Left lung (tissue), 10 donors: ENCODE data around the gene SLC22A23. TPM values are rescaled to one million over a fixed set of nuclear protein-coding genes. Genes with fewer than 3 reads are reported as not detected.

Experiments
- ATAC-seq: fragments of 200-7000 bp; cut with Tn5 transposase; one replicate; pipeline ENCODE4 v1.9.1; 2020; ENCODE audit warnings: moderate library complexity
- DNase-seq, 4 donors: peaks; one replicate each; pipeline ENCODE4 v3.0.0-alpha.2; 2013 to 2020
- H3K27ac ChIP-seq, 2 donors: fragments of 200-600 bp; sonication (generic) in 1 of 2; one replicate each; pipeline versions ENCODE4 v1.5.0 to v1.8.0; 2020 to 2021
- H3K27me3 ChIP-seq, 2 donors: fragments of 200-600 bp; sonication (generic) in 1 of 2; one replicate each; pipeline versions ENCODE4 v1.5.0 to v1.8.0; 2020 to 2021
- H3K36me3 ChIP-seq, 2 donors: fragments of 200-600 bp; sonication (generic) in 1 of 2; one replicate each; pipeline versions ENCODE4 v1.5.0 to v1.8.0; 2020 to 2021
- H3K4me1 ChIP-seq, 2 donors: fragments of 200-600 bp; one replicate each; pipeline ENCODE4 v1.8.0; 2021
- H3K4me3 ChIP-seq, 2 donors: fragments of 200-600 bp; sonication (generic) in 1 of 2; one replicate each; pipeline versions ENCODE4 v1.5.0 to v1.8.0; 2020 to 2021; ENCODE audit warnings: mild to moderate bottlenecking in 1 of 2
- H3K9me3 ChIP-seq, 2 donors: fragments of 200-600 bp; sonication (generic) in 1 of 2; one replicate each; pipeline versions ENCODE4 v1.5.0 to v1.8.0; 2020 to 2021
- intact Hi-C, 2 donors: fragments of 100-400 bp; cut with DNase I; formaldehyde crosslinking; loops; one replicate each; pipeline versions ENCODE4 v1.11.2 to v1.14.2; 2022
- polyA plus RNA-seq, 6 donors: library from polyadenylated mRNA; unstranded; fragments of 120-200 nt; gene quantifications; one replicate each; pipeline ENCODE4 v1.2.1, GENCODE V29; 2013; ENCODE audit not compliant: insufficient read length in 6 of 6
- total RNA-seq, 2 donors: library from RNA; stranded (reverse); fragmentation: NEBNext Ultra II Directional; extraction: Animal tissue kit (Norgen Biotek cat#: 25700); gene quantifications; one replicate each; pipeline ENCODE4 v1.2.1, GENCODE V29; 2021
- TF ChIP-seq, protein P1 (sequence below), 2 donors: fragments of 200-600 bp; sonication (generic) in 1 of 2; IDR thresholded peaks; one replicate each; pipeline versions ENCODE4 v1.5.0 to v1.8.0; 2021; ENCODE audit warnings: antibody characterized with exemption in 2 of 2
- donor health status: DM: no; HTN: yes; CAD: no.
- donor health status: DM: no; HTN: no; CAD: no.

SLC22A23 gene
- total and polyA plus RNA-seq, 8 donors, result 19.7 to 31.2 (median 23.9) TPM

DNA sequence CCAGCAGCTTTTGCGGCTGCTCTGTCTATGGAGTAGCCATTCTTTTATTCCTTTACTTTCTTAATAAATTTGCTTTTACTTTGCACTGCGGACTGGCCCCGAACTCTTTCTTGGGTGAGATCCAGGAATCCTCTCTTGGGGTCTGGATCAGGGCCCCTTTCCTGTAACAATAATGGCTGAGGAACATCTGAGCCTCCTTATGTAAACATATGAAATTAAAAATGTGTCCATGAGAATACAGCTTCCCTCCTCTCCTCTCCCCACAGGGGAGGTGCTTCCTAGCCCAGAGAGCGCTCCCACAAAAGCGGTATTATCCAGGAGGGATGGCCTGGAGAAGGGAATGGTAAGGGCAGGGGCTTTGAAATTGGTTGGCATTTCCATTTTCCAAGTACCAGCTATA, 117.0 kb downstream of the SLC22A23 start:
- Histone ChIP-seq H3K9me3 (no peaks in the 10 kb centered on the region), H3K36me3 (no peaks in the 10 kb centered on the region), H3K27me3 (no peaks in the 10 kb centered on the region), H3K27ac (peak overlapping the region; percentile 26 to 73), H3K4me1 (peaks cover 11 to 33% of the 10 kb centered on the region in 2 donors), H3K4me3 (no peak overlapping the region)
- no peak for ATAC-seq
- no peak for DNase-seq
- TF ChIP-seq, protein P1, sequence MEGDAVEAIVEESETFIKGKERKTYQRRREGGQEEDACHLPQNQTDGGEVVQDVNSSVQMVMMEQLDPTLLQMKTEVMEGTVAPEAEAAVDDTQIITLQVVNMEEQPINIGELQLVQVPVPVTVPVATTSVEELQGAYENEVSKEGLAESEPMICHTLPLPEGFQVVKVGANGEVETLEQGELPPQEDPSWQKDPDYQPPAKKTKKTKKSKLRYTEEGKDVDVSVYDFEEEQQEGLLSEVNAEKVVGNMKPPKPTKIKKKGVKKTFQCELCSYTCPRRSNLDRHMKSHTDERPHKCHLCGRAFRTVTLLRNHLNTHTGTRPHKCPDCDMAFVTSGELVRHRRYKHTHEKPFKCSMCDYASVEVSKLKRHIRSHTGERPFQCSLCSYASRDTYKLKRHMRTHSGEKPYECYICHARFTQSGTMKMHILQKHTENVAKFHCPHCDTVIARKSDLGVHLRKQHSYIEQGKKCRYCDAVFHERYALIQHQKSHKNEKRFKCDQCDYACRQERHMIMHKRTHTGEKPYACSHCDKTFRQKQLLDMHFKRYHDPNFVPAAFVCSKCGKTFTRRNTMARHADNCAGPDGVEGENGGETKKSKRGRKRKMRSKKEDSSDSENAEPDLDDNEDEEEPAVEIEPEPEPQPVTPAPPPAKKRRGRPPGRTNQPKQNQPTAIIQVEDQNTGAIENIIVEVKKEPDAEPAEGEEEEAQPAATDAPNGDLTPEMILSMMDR (IDR thresholded peaks at IDR 0.05), result no peak
- intact Hi-C loops, result no loop called here

DNA sequence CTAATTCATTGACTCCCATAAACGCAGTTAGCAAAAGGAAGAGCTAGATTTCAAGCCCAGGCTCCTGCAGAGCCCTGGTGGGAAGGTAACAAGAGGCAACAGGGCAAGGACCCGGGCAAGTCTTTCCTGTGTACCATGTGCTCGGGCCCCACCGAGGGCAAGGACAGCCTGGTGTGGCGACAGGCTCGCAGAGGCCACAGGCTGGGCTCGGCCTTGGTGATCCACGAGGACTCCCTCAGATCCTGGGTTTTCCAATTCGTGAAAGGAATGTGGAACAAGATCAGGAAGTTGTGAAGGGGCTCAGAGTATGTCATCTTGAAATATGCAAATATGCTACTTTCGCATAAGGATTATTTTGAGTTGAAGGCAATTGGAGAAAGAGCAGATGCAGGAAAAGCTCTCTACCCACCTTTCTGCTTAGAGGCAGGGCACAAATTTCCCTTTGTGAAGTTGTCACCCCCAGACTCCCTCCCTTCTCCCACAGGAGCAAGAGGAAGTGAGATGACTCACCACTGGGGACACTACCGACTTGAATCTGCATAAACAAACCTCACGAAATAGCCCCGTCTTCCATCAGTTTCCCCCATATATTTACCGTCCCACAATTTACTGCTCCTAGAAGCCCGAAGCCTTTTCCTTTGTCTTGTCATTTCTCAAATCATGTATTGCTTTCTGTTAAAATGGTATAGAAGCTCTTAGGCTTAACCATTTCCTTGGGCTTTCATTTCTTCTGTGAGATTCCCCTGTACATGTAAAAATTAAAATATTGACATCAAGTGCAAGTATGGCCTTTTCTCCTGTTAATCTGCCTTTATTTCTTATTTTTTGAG, 119.1 kb downstream of the SLC22A23 start:
- ATAC-seq, result peak; percentile 44
- Histone ChIP-seq H3K27me3 (no peaks in the 10 kb centered on the region), H3K27ac (peak overlapping the region in 1 of 2 donors; percentile 42), H3K9me3 (no peaks in the 10 kb centered on the region), H3K4me3 (no peak overlapping the region), H3K36me3 (no peaks in the 10 kb centered on the region), H3K4me1 (peaks cover 11 to 39% of the 10 kb centered on the region in 2 donors)
- no peak for DNase-seq
- intact Hi-C loops, result no loop called here
- TF ChIP-seq, protein P1 (IDR thresholded peaks at IDR 0.05), result no peak

DNA sequence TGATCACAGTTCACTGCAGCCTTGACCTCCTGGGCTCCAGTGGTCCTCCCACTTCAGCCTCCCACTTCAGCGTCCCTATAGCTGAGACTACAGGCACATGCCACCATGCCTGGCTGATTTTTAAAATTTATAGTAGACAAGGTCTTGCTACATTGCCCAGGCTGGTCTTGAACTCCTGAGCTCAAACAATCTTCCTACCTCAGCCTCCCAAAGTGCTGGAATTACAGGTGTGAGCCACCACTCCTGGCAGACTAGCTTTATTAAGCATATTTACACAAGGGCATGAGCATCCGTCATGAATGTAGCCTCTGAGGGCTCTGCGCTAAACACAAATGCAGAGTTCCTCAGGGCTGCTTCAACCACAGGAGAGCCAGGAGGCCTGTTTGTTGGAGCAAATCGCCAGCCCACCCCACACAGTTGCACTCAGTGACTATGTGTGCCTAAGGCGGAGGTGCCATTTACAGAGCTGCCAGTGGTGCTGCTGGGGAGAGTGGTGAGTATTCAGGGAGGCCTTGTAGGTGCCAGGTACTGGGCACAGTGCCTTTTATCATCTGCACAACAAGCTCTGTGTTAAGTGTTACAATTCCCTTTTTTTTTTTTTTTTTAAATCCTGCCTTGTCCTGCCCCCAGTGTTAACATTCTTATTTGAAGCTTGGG, 119.9 kb downstream of the SLC22A23 start:
- Histone ChIP-seq H3K4me3 (no peak overlapping the region), H3K36me3 (no peaks in the 10 kb centered on the region), H3K4me1 (peaks cover 11 to 39% of the 10 kb centered on the region in 2 donors), H3K27me3 (no peaks in the 10 kb centered on the region), H3K9me3 (no peaks in the 10 kb centered on the region), H3K27ac (peak overlapping the region in 1 of 2 donors; percentile 42)
- TF ChIP-seq, protein P1 (IDR thresholded peaks at IDR 0.05), result no peak
- ATAC-seq (no peak), DNase-seq (no peak)
- intact Hi-C loops, result no loop called here

DNA sequence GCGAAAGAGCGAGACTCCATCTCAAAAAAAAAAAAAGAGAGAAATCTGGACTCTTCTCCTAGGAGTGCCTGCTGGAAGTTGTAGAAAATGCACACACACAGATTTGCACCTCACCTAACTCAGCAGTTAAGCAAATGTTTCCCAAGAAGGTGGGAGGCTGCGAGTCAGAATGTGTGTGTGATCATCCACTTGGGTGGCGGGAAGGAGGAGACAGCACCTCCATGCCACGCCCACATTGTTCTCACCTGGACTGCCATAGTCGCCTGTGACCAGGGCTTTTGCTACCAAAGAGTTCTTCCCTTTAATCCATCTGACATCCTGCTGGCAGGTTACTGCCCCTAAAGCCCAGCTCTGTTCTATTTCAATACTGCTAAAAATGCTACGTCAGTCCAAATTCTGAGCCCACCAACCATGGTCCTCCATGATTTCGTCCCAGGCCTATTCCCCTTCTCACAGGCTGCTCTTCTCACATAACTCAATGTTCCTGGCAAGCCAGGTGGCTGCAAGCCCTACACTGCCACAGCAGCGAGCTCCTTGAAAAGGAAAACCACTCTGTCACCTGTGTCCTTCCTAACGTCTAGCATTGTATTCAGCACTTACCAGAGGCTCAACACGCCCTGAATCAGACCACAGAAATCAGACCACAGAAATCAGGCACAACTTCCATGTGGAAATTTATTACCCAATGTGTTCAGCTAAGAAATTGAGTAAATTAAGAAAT, 120.6 kb downstream of the SLC22A23 start:
- intact Hi-C loops, result no loop called here

More for the DNA sequence above, 120.6 kb downstream of the SLC22A23 start:
- TF ChIP-seq, protein P1 (IDR thresholded peaks at IDR 0.05), result no peak
- H3K4me1 ChIP-seq, result peaks cover 11 to 39% of the 10 kb centered on the region in 2 donors
- H3K27ac ChIP-seq, result no peak overlapping the region
- H3K36me3 ChIP-seq, result no peaks in the 10 kb centered on the region
- H3K4me3 ChIP-seq, result no peak overlapping the region
- H3K9me3 ChIP-seq, result no peaks in the 10 kb centered on the region
- H3K27me3 ChIP-seq, result no peaks in the 10 kb centered on the region
- ATAC-seq (no peak), DNase-seq (no peak)
